Esophagus squamous epithelium (tissue), 5 donors: ENCODE results near the gene PEX5. TPM values are rescaled to one million over a fixed set of nuclear protein-coding genes. Genes with fewer than 3 reads are reported as not detected.
"Not testable (repeated sequence)": the region's sequence is repeated elsewhere in the genome, so short reads cannot be mapped to it uniquely, and the experiment has no call there.

Experiments
- DNase-seq: peaks from one replicate; lab custom pipeline; 2025; lab: John Stamatoyannopoulos, UW
- H3K27ac ChIP-seq, 4 donors: fragments of 200-600 bp; sonication (generic); one replicate each; pipeline ENCODE4 v1.5.1; 2016 to 2019; ENCODE audit warnings: mild to moderate bottlenecking in 1 of 4
- H3K27me3 ChIP-seq, 4 donors: fragments of 200-600 bp; sonication (generic); 1 replicate in 3 of 4; 2 replicates in 1 of 4; pipeline versions ENCODE4 v1.5.1 to v1.6.0; 2017 to 2021; ENCODE audit warnings: antibody characterized with exemption in 1 of 4
- H3K36me3 ChIP-seq, 3 donors: fragments of 200-600 bp; sonication (generic); one replicate each; pipeline ENCODE4 v1.5.1; 2016 to 2019
- H3K4me1 ChIP-seq, 3 donors: fragments of 200-600 bp; sonication (generic); one replicate each; pipeline ENCODE4 v1.5.1; 2017 to 2019
- H3K4me3 ChIP-seq, 4 donors: fragments of 200-600 bp; sonication (generic); 1 replicate in 3 of 4; 2 replicates in 1 of 4; pipeline ENCODE4 v1.5.1; 2016 to 2019; ENCODE audit warnings: mild to moderate bottlenecking in 2 of 4, moderate library complexity in 1 of 4
- H3K9me3 ChIP-seq, 3 donors: fragments of 200-600 bp; sonication (generic); one replicate each; pipeline ENCODE4 v1.5.1; 2016 to 2019
- POLR2A ChIP-seq, 4 donors: fragments of 450-650 bp; IDR thresholded peaks; one replicate each; pipeline ENCODE4 v1.6.1; 2017; ENCODE audit warnings: antibody characterized with exemption in 4 of 4, mild to moderate bottlenecking in 4 of 4, moderate library complexity in 3 of 4
- WGBS, 2 donors: methylation state at CpG; one replicate each; pipeline ENCODE4 v1.1.5; 2018; 5-methylcytosine and 5-hydroxymethylcytosine counted together
- intact Hi-C: fragments of 100-400 bp; cut with DNase I; formaldehyde crosslinking; loops from one replicate; pipeline ENCODE4 v1.15.0; 2022
- total RNA-seq, 4 donors: library from RNA; depleted of rRNA; stranded (reverse); fragments of >200 nt; gene quantifications; one replicate each; pipeline ENCODE4 v1.1.0, GENCODE V29; 2016
- TF ChIP-seq, protein P1 (sequence below), 6 experiments: fragments of 450-650 bp in 4 of 6; fragments of 200-600 bp in 2 of 6; sonication (generic) in 2 of 6; IDR thresholded peaks; one replicate each; pipeline ENCODE4 v1.5.1; 2016 to 2019; ENCODE audit warnings: antibody characterized with exemption in 6 of 6, mild to moderate bottlenecking in 4 of 6, moderate library complexity in 4 of 6
- donor health status: DM: yes; HTN: yes; CAD: no.

PEX5 gene
- total RNA-seq, 4 donors from 2014 or later, result 15.5 to 38.1 (median 19.9) TPM

GRCh38 chr12:7209958-7210357 is 20.5 kb downstream of the PEX5 start:
- WGBS, 2 donors, result 100% methylated on average over 3 of the region's 14 CpGs; no CpG with 5 or more reads in 1 of the 2 donors
- Histone ChIP-seq H3K4me3 (no peak overlapping the region), H3K36me3 (peaks cover 25 to 81% (median 41%) of the 10 kb centered on the region in 3 donors), H3K4me1 (no peaks in the 10 kb centered on the region), H3K9me3 (peaks cover 0 to 7% (median 0%) of the 10 kb centered on the region in 3 donors), H3K27me3 (no peaks in the 10 kb centered on the region), H3K27ac (no peak overlapping the region)
- intact Hi-C loops, result no loop called here
- DNase-seq, result no peak
- TF ChIP-seq, protein P1, sequence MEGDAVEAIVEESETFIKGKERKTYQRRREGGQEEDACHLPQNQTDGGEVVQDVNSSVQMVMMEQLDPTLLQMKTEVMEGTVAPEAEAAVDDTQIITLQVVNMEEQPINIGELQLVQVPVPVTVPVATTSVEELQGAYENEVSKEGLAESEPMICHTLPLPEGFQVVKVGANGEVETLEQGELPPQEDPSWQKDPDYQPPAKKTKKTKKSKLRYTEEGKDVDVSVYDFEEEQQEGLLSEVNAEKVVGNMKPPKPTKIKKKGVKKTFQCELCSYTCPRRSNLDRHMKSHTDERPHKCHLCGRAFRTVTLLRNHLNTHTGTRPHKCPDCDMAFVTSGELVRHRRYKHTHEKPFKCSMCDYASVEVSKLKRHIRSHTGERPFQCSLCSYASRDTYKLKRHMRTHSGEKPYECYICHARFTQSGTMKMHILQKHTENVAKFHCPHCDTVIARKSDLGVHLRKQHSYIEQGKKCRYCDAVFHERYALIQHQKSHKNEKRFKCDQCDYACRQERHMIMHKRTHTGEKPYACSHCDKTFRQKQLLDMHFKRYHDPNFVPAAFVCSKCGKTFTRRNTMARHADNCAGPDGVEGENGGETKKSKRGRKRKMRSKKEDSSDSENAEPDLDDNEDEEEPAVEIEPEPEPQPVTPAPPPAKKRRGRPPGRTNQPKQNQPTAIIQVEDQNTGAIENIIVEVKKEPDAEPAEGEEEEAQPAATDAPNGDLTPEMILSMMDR (IDR thresholded peaks at IDR 0.05), result no peak
- no peak for TF ChIP-seq POLR2A (IDR thresholded peaks at IDR 0.05)

DNA sequence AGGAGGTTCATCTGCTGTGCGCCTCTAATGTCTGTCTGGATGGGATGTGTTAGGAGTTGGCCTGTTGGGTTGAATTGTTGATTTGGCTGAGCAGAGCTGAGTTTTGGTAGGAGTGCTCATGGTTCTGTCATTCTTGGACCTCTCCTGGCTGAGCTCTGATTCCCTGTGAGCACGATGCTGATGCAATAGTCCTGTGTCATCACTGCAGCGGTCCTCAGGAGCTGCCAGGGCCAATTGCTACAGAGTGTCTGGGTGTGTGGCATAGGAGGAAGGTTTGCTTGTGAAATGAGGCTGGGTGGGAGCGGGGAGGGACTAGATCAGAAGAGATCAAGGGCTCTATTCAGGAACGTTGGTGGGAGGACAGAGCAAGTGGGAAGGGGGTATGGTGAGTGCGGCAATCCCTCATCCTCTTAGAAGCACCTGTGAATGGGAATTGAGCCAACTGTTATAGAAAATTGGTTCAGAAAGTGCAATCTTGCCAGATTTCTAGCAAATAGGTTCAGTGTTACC is 21.2 kb downstream of the PEX5 start:
- peaks cover 25 to 73% (median 36%) of the 10 kb centered on the region in 3 donors for H3K36me3 ChIP-seq

DNA sequence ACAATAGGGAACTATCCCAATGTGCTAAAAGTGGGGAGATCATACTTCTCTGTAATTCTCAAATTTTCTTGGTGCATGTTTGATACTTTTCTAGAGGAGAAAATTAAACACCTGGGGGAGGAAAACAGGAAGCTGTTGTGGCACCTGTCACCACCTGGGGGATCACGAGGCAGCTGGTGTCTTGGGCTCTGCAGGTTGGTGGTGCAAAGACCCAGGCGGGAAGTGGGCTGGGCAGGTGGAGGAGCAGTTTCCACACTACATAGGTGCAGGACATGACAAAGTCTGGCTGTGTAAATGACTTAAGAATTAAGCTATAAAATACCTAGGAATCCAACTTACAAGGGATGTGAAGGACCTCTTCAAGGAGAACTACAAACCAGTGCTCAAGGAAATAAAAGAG is 23.2 kb downstream of the PEX5 start:
- intact Hi-C loops, result no loop called here
- no peak overlapping the region for H3K4me3 ChIP-seq
- no peaks in the 10 kb centered on the region for H3K4me1 ChIP-seq
- peaks cover 24 to 53% (median 28%) of the 10 kb centered on the region in 3 donors for H3K36me3 ChIP-seq
- H3K27me3 ChIP-seq, result no peaks in the 10 kb centered on the region
- no peak for DNase-seq
- no peak overlapping the region for H3K27ac ChIP-seq
- TF ChIP-seq, protein P1 (IDR thresholded peaks at IDR 0.05), result no peak
- no peak for TF ChIP-seq POLR2A (IDR thresholded peaks at IDR 0.05)
- 86 to 100% methylated on average over 2 of the region's 2 CpGs for WGBS, 2 donors
- peaks cover 0 to 7% (median 0%) of the 10 kb centered on the region in 3 donors for H3K9me3 ChIP-seq

More for the DNA sequence above, 21.2 kb downstream of the PEX5 start:
- intact Hi-C loops, result no loop called here
- no peak overlapping the region for H3K4me3 ChIP-seq
- no peak overlapping the region for H3K27ac ChIP-seq
- DNase-seq, result no peak
- 87% methylated on average over 4 to 5 of the region's 6 CpGs for WGBS, 2 donors
- H3K9me3 ChIP-seq, result peaks cover 0 to 7% (median 0%) of the 10 kb centered on the region in 3 donors
- TF ChIP-seq, protein P1 (IDR thresholded peaks at IDR 0.05), result no peak
- H3K27me3 ChIP-seq, result no peaks in the 10 kb centered on the region
- no peaks in the 10 kb centered on the region for H3K4me1 ChIP-seq

GRCh38 chr12:7213745-7214144 is 24.3 kb downstream of the PEX5 start:
- peaks cover 14 to 43% (median 18%) of the 10 kb centered on the region in 3 donors for H3K36me3 ChIP-seq
- H3K4me1 ChIP-seq, H3K27me3 ChIP-seq, H3K4me3 ChIP-seq, DNase-seq, H3K27ac ChIP-seq, intact Hi-C loops, H3K9me3 ChIP-seq: not testable (repeated sequence)
- WGBS, 2 donors, result 100% methylated on average over 2 of the region's 2 CpGs; no CpG with 5 or more reads in 1 of the 2 donors

GRCh38 chr12:7217475-7218069 is 28.1 kb downstream of the PEX5 start:
- H3K4me1 ChIP-seq, result no peaks in the 10 kb centered on the region
- 35 to 39% methylated on average over 4 to 5 of the region's 7 CpGs for WGBS, 2 donors
- H3K36me3 ChIP-seq, result peaks cover 0 to 4% (median 0%) of the 10 kb centered on the region in 3 donors
- no peaks in the 10 kb centered on the region for H3K27me3 ChIP-seq
- H3K4me3 ChIP-seq, result no peak overlapping the region
- H3K9me3 ChIP-seq, result no peaks in the 10 kb centered on the region
- DNase-seq, result no peak
- no peak overlapping the region for H3K27ac ChIP-seq
- TF ChIP-seq, protein P1 (IDR thresholded peaks at IDR 0.05), result no peak
- no peak for TF ChIP-seq POLR2A (IDR thresholded peaks at IDR 0.05)
- intact Hi-C loops, result no loop called here
